Spleen (tissue), 11 donors: ENCODE measurements around the gene MRPS18A. TPM values are rescaled to one million over a fixed set of nuclear protein-coding genes. Genes with fewer than 3 reads are reported as not detected.

Experiments used
- DNase-seq: peaks from one replicate; pipeline ENCODE4 v3.0.0-alpha.2; 2020
- H3K27ac ChIP-seq, 8 donors: fragments of 200-600 bp; sonication (generic) in 7 of 8; 1 replicate in 4 of 8; 2 replicates in 4 of 8; pipeline versions ENCODE4 v1.5.0 to v1.8.0; 2016 to 2021; ENCODE audit warnings: inconsistent platforms in 4 of 8, mild to moderate bottlenecking in 4 of 8, moderate library complexity in 1 of 8
- H3K27me3 ChIP-seq, 7 donors: fragments of 200-600 bp; sonication (generic) in 6 of 7; replicated peaks in 1 of 7; 1 replicate in 4 of 7; 2 replicates in 3 of 7; pipeline versions ENCODE4 v1.5.0 to v1.8.0; 2016 to 2021; ENCODE audit warnings: inconsistent platforms in 3 of 7, mild to moderate bottlenecking in 1 of 7
- H3K36me3 ChIP-seq, 6 donors: fragments of 200-600 bp; sonication (generic) in 5 of 6; 1 replicate in 4 of 6; 2 replicates in 2 of 6; pipeline versions ENCODE4 v1.5.0 to v1.8.0; 2016 to 2021; ENCODE audit warnings: inconsistent platforms in 2 of 6
- H3K4me1 ChIP-seq, 6 donors: fragments of 200-600 bp; sonication (generic) in 5 of 6; 1 replicate in 3 of 6; 2 replicates in 3 of 6; pipeline versions ENCODE4 v1.5.0 to v1.8.0; 2016 to 2021; ENCODE audit warnings: inconsistent platforms in 3 of 6
- H3K4me3 ChIP-seq, 8 donors: fragments of 200-600 bp; sonication (generic) in 7 of 8; 1 replicate in 4 of 8; 2 replicates in 4 of 8; pipeline versions ENCODE4 v1.5.0 to v1.8.0; 2016 to 2021; ENCODE audit warnings: inconsistent platforms in 4 of 8, mild to moderate bottlenecking in 4 of 8, moderate library complexity in 2 of 8
- H3K9me3 ChIP-seq, 8 donors: fragments of 200-600 bp; sonication (generic) in 7 of 8; 1 replicate in 4 of 8; 2 replicates in 4 of 8; pipeline versions ENCODE4 v1.5.0 to v1.8.0; 2016 to 2021; ENCODE audit warnings: inconsistent platforms in 4 of 8
- CTCF ChIP-seq, 11 experiments: fragments of 200-600 bp in 7 of 11; fragments of 450-650 bp in 4 of 11; sonication (generic) in 4 of 11; IDR thresholded peaks in 8 of 11; conservative IDR thresholded peaks in 3 of 11; 1 replicate in 7 of 11; 2 replicates in 4 of 11; pipeline versions ENCODE4 v1.4.0 to v1.8.0; 2016 to 2021; ENCODE audit warnings: antibody characterized with exemption in 11 of 11, inconsistent platforms in 4 of 11, mild to moderate bottlenecking in 1 of 11
- POLR2A ChIP-seq, 3 donors: fragments of 450-650 bp; IDR thresholded peaks; one replicate each; pipeline ENCODE4 v1.5.1; 2017; ENCODE audit warnings: antibody characterized with exemption in 3 of 3, mild to moderate bottlenecking in 1 of 3
- POLR2AphosphoS5 ChIP-seq, 3 donors: sonication (generic); formaldehyde crosslinking; IDR thresholded peaks; one replicate each; pipeline ENCODE4 v1.5.1; 2017; ENCODE audit warnings: antibody characterized with exemption in 3 of 3
- WGBS, 5 donors: extraction: QIAGEN DNeasy Blood & Tissue Kit in 3 of 5; methylation state at CpG; one replicate each; pipeline versions ENCODE4 v1.1.5 to v1.1.7; 2013 to 2018; 5-methylcytosine and 5-hydroxymethylcytosine counted together
- intact Hi-C: fragments of 100-400 bp; cut with DNase I; formaldehyde crosslinking; loops from one replicate; pipeline ENCODE4 v1.15.0; 2023; ENCODE audit warnings: low total_unique reads
- polyA plus RNA-seq, 3 donors: library from polyadenylated mRNA; stranded (reverse); fragments of 200-250 nt; gene quantifications; one replicate each; pipeline ENCODE4 v1.2.1, GENCODE V29; 2013
- total RNA-seq, 7 donors: library from RNA; depleted of rRNA in 3 of 7; stranded (reverse); fragments of >200 nt in 3 of 7; fragmentation: NEBNext Ultra II Directional in 4 of 7; extraction: Animal tissue kit (Norgen Biotek cat#: 25700) in 4 of 7; gene quantifications; one replicate each; pipeline versions ENCODE4 v1.1.0 to v1.2.1, GENCODE V29; 2016 to 2021
- donor health status: healthy with polysubstance abuse.
- donor health status: DM: no; HTN: no; CAD: no; lungs with moderate emphysema.
- donor health status: DM: no; HTN: no; CAD: no.
- donor health status: Bipolar disorder and iron deficiency.
- donor health status: healthy.
- donor health status: DM: no; HTN: no; CAD: no.
- donor health status: DM: yes; HTN: yes; CAD: no.

MRPS18A gene
- total and polyA plus RNA-seq, 10 donors = 28.0 to 48.6 (median 31.5) TPM

GRCh38 chr6:43729537-43729936, 41.9 kb upstream of the MRPS18A start:
- H3K27me3 ChIP-seq = no peaks in the 10 kb centered on the region
- intact Hi-C loops = no loop called here
- peaks cover 0 to 32% (median 24%) of the 10 kb centered on the region in 8 donors for H3K9me3 ChIP-seq
- no peak overlapping the region for H3K27ac ChIP-seq
- H3K36me3 ChIP-seq = no peaks in the 10 kb centered on the region
- DNase-seq = no peak
- no peak overlapping the region for H3K4me3 ChIP-seq
- whole genome bisulfite sequencing, 5 donors = 93 to 97% (median 96%) methylated on average over 6 of the region's 6 CpGs
- TF ChIP-seq POLR2A (IDR thresholded peaks at IDR 0.05) = no peak
- no peak for TF ChIP-seq POLR2AphosphoS5 (IDR thresholded peaks at IDR 0.05)
- TF ChIP-seq CTCF (IDR thresholded peaks at IDR 0.05 in 8 of 11, conservative IDR thresholded peaks at IDR 0.05 in 3 of 11) = no peak
- peaks cover 5 to 29% (median 24%) of the 10 kb centered on the region in 6 donors for H3K4me1 ChIP-seq

- H3K27ac ChIP-seq = no peak overlapping the region
- H3K9me3 ChIP-seq = peaks cover 0 to 32% (median 24%) of the 10 kb centered on the region in 8 donors
- H3K4me3 ChIP-seq = no peak overlapping the region
- no peaks in the 10 kb centered on the region for H3K36me3 ChIP-seq
- no peak for DNase-seq
- H3K27me3 ChIP-seq = no peaks in the 10 kb centered on the region
- whole genome bisulfite sequencing, 5 donors = 76 to 91% (median 83%) methylated on average over 2 of the region's 2 CpGs
- H3K4me1 ChIP-seq = peaks cover 13 to 29% (median 24%) of the 10 kb centered on the region in 6 donors
- intact Hi-C loops = no loop called here
- TF ChIP-seq POLR2A (IDR thresholded peaks at IDR 0.05) = no peak
- TF ChIP-seq CTCF (IDR thresholded peaks at IDR 0.05 in 8 of 11, conservative IDR thresholded peaks at IDR 0.05 in 3 of 11) = no peak
- no peak for TF ChIP-seq POLR2AphosphoS5 (IDR thresholded peaks at IDR 0.05)
Measured at GRCh38 chr6:43728586-43728985, 41.0 kb upstream of the MRPS18A start.

GRCh38 chr6:43727634-43728033, 40.0 kb upstream of the MRPS18A start:
- 74 to 84% (median 82%) methylated on average over 3 of the region's 3 CpGs for WGBS, 5 donors
- Histone ChIP-seq H3K27me3 (no peaks in the 10 kb centered on the region), H3K36me3 (no peaks in the 10 kb centered on the region), H3K4me1 (peaks cover 13 to 32% (median 23%) of the 10 kb centered on the region in 6 donors), H3K9me3 (peaks cover 0 to 32% (median 24%) of the 10 kb centered on the region in 8 donors), H3K27ac (no peak overlapping the region), H3K4me3 (no peak overlapping the region)
- intact Hi-C loops = no loop called here
- TF ChIP-seq POLR2AphosphoS5 (IDR thresholded peaks at IDR 0.05) = no peak
- TF ChIP-seq CTCF (IDR thresholded peaks at IDR 0.05 in 8 of 11, conservative IDR thresholded peaks at IDR 0.05 in 3 of 11) = no peak
- no peak for TF ChIP-seq POLR2A (IDR thresholded peaks at IDR 0.05)
- DNase-seq = no peak

- TF ChIP-seq CTCF (IDR thresholded peaks at IDR 0.05 in 8 of 11, conservative IDR thresholded peaks at IDR 0.05 in 3 of 11) (no peak), POLR2AphosphoS5 (IDR thresholded peaks at IDR 0.05) (no peak), POLR2A (IDR thresholded peaks at IDR 0.05) (no peak)
- intact Hi-C loops = no loop called here
- no peaks in the 10 kb centered on the region for H3K27me3 ChIP-seq
- peaks cover 0 to 17% (median 15%) of the 10 kb centered on the region in 8 donors for H3K9me3 ChIP-seq
- peak; percentile 41 for DNase-seq
- peaks cover 13 to 32% (median 23%) of the 10 kb centered on the region in 6 donors for H3K4me1 ChIP-seq
- 76 to 84% (median 78%) methylated on average over 6 to 7 of the region's 7 CpGs for WGBS, 5 donors
- peak overlapping the region in 3 of 8 donors; percentile 49 to 76 (median 60) for H3K27ac ChIP-seq
- no peak overlapping the region for H3K4me3 ChIP-seq
- no peaks in the 10 kb centered on the region for H3K36me3 ChIP-seq
Measured at GRCh38 chr6:43725643-43726580, 38.3 kb upstream of the MRPS18A start.
